Keratinocyte (primary cell): ENCODE data around the gene ECHS1.

Source experiments
- CTCF ChIP-seq, 3 experiments: IDR thresholded peaks in 1 of 3; conservative IDR thresholded peaks in 1 of 3; optimal IDR thresholded peaks in 1 of 3; 2 replicates in 2 of 3; 3 replicates in 1 of 3; pipeline versions ENCODE3 to v1.5.1; 2011; ENCODE audit warnings: low read length in 3 of 3, mild to moderate bottlenecking in 3 of 3, moderate library complexity in 2 of 3, control low read depth in 1 of 3, inconsistent platforms in 1 of 3; ENCODE audit not compliant: insufficient read depth in 2 of 3; ENCODE audit errors: extremely low read depth in 1 of 3
- EZH2 ChIP-seq: IDR thresholded peaks from one replicate; pipeline ENCODE4 v1.6.1; 2012; ENCODE audit warnings: inconsistent platforms, mild to moderate bottlenecking, low read length, moderate library complexity

- TF ChIP-seq CTCF (optimal IDR thresholded peaks at IDR 0.05 in 1 of 3, IDR thresholded peaks at IDR 0.05 in 1 of 3, conservative IDR thresholded peaks at IDR 0.05 in 1 of 3; ENCODE audit: extremely low read depth in 1 of 3, insufficient read depth in 2 of 3, low read length in 3 of 3) (no peak), EZH2 (no peak)
These were observed 2.9 kb downstream of the ECHS1 start for GRCh38 chr10:133370030-133370786.
